Measurements from ENCODE around the gene ARHGAP11A. TPM values are rescaled to one million over a fixed set of nuclear protein-coding genes. Genes with fewer than 3 reads are reported as not detected.
A peak's percentile ranks its signal among the peaks of the same experiment; 100 is the strongest.

Gene ARHGAP11A
- total RNA-seq, 4 donors from 2014 or later: 1.1 to 6.7 (median 2.5) TPM

DNA sequence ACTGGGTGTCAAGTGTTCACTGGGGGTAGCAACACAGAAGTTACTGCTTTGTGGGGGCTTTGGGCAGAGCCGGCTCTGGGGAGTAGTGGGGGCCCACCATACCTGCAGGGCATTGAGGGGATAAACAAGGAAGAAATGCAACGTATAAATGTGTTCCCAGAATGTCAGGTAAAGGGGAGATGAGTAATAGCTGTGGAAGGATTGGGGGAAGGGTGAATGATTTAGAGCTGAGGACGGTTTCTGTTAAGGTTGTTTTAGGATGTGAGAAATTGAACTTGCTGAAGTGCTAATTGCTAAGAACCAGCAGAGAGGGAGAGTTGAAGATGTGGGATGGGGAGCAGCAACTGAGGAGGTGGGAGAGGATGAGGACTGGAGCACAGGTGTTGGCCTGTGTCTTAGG is 36.9 kb downstream of the ARHGAP11A start:
- no peak for DNase-seq (ENCODE audit: low spot score)
- TF ChIP-seq, protein P1, sequence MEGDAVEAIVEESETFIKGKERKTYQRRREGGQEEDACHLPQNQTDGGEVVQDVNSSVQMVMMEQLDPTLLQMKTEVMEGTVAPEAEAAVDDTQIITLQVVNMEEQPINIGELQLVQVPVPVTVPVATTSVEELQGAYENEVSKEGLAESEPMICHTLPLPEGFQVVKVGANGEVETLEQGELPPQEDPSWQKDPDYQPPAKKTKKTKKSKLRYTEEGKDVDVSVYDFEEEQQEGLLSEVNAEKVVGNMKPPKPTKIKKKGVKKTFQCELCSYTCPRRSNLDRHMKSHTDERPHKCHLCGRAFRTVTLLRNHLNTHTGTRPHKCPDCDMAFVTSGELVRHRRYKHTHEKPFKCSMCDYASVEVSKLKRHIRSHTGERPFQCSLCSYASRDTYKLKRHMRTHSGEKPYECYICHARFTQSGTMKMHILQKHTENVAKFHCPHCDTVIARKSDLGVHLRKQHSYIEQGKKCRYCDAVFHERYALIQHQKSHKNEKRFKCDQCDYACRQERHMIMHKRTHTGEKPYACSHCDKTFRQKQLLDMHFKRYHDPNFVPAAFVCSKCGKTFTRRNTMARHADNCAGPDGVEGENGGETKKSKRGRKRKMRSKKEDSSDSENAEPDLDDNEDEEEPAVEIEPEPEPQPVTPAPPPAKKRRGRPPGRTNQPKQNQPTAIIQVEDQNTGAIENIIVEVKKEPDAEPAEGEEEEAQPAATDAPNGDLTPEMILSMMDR (IDR thresholded peaks at IDR 0.05): no peak
- no peak for ATAC-seq (ENCODE audit: low FRiP score)

DNA sequence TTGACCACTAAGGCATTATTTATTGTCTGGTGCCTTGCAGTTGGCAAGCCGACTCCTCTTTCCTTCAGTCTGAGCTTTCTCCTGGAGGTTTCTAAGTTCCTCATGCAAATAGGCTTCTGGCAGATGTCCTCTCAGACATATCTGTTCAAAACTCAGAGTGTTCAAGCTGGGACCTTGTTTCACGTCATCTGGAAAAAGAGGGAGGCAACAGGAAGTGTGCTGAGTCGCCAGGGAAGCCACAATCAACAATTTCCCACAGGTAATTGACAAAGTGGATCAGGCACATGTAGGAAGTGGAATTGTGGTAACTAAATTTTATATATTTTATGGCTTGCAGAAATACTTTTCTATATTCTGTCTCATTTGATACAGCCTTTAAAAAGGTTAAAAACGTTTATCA is 40.8 kb downstream of the ARHGAP11A start:
- no peak for ATAC-seq (ENCODE audit: low FRiP score)
- TF ChIP-seq, protein P1 (IDR thresholded peaks at IDR 0.05): no peak
- no peak for DNase-seq (ENCODE audit: low spot score)

DNA sequence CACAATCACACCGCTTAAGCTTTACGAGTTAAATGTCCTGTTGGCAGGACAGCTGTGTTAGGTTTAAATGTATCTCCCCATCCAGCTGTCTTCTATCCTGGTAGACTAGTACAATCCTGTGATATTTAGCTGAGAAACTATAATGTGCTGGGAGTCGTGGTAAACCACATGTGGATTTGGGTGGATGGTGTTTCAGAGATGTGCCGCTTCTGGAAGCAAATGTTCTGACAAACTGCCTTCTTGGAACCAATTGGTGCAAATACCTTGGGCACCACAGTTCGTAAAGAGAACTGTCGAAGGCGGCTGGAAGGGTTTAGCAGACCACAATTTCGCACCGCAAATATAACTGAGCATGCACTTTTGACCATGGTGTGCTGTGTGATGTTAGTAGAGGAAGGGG is 41.2 kb downstream of the ARHGAP11A start:
- TF ChIP-seq, protein P1 (IDR thresholded peaks at IDR 0.05): no peak
- ATAC-seq (ENCODE audit: low FRiP score) (no peak), DNase-seq (ENCODE audit: low spot score) (no peak)

DNA sequence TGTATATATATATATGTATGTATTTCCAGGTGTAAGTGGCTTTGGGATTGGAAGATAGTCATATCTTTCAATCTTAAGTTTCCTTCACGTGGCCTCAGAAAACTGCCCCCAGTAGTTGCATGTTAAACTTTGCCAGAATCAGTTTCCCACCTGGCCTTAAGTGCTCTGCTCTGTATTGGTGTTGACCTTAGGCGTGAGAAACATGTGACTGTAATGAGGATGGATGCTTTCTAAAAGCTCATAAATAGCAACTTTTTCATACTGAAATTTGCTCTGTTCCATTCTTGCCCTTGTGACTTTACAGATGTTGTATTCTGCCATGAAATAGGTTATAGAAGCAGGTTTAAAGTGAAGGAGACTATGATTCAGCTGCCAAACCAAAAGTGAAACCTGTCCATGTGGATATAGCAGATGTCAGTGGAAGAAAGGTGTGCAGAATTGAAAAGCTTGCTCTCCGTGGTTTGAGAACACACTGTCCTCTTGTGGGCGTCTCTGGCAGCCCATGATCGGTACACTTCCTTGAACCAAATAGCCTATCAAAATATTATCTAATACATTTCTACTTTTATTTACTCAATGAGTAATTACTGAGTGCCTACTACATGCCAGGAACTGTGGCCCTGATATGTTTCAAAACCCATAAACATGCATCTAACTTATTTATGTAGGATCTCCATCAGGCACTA is 42.0 kb downstream of the ARHGAP11A start:
- TF ChIP-seq, protein P1 (IDR thresholded peaks at IDR 0.05): no peak
- ATAC-seq (ENCODE audit: low FRiP score) (peak; percentile 45), DNase-seq (ENCODE audit: low spot score) (no peak)

GRCh38 chr15:32657941-32658340 is 42.6 kb downstream of the ARHGAP11A start:
- DNase-seq (ENCODE audit: low spot score): no peak
- ATAC-seq (ENCODE audit: low FRiP score): no peak
- TF ChIP-seq, protein P1 (IDR thresholded peaks at IDR 0.05): no peak

- TF ChIP-seq, protein P1 (IDR thresholded peaks at IDR 0.05): no peak
- no peak for ATAC-seq (ENCODE audit: low FRiP score)
Observed at GRCh38 chr15:32659340-32660155, 44.2 kb downstream of the ARHGAP11A start.

More at GRCh38 chr15:32659340-32660155, 44.2 kb downstream of the ARHGAP11A start:
- DNase-seq (ENCODE audit: low spot score): no peak

Data from omental fat pad (tissue), 4 donors.